Urothelium cell line (cell line): ENCODE measurements around the gene CFP.
A peak's percentile ranks its signal among the peaks of the same experiment; 100 is the strongest.
"Not testable (repeated sequence)": the region's sequence is repeated elsewhere in the genome, so short reads cannot be mapped to it uniquely, and the experiment has no call there.

ENCODE experiments used
- DNase-seq: peaks from one replicate; pipeline ENCODE4 v3.0.0; 2011; ENCODE audit warnings: low spot score, mixed read lengths
- FAIRE-seq: peaks from 2 replicates; lab custom pipeline; 2011; peaks lifted over from hg19 to GRCh38; lab: Jason Lieb, UNC

The CFP gene

GRCh38 chrX:47607091-47607490, 22.6 kb downstream of the CFP start:
- DNase-seq (no peak), FAIRE-seq (no peak)

- FAIRE-seq = no peak
These were observed 24.7 kb downstream of the CFP start for GRCh38 chrX:47605024-47605423.

GRCh38 chrX:47603125-47603524, 26.6 kb downstream of the CFP start:
- DNase-seq, FAIRE-seq: not testable (repeated sequence)

More at GRCh38 chrX:47605024-47605423, 24.7 kb downstream of the CFP start:
- no peak for DNase-seq

GRCh38 chrX:47597222-47597621, 32.5 kb downstream of the CFP start:
- no peak for FAIRE-seq
- DNase-seq = no peak

GRCh38 chrX:47596256-47596655, 33.5 kb downstream of the CFP start:
- no peak for FAIRE-seq

GRCh38 chrX:47595716-47596251, 33.9 kb downstream of the CFP start:
- no peak for DNase-seq
- FAIRE-seq = no peak

More at GRCh38 chrX:47596256-47596655, 33.5 kb downstream of the CFP start:
- DNase-seq = no peak

GRCh38 chrX:47593522-47593921, 36.2 kb downstream of the CFP start:
- FAIRE-seq (no peak), DNase-seq (no peak)

- DNase-seq = no peak
- no peak for FAIRE-seq
These were observed 38.7 kb downstream of the CFP start for GRCh38 chrX:47590984-47591383.

- DNase-seq (no peak), FAIRE-seq (no peak)
These were observed 41.6 kb downstream of the CFP start for GRCh38 chrX:47587906-47588735.

GRCh38 chrX:47587091-47587891, 42.4 kb downstream of the CFP start:
- DNase-seq = no peak
- no peak for FAIRE-seq

GRCh38 chrX:47586043-47586787, 43.5 kb downstream of the CFP start:
- FAIRE-seq (no peak), DNase-seq (no peak)

GRCh38 chrX:47585273-47585672, 44.5 kb downstream of the CFP start:
- FAIRE-seq (no peak), DNase-seq (no peak)

- FAIRE-seq (no peak), DNase-seq (no peak)
These were observed 45.0 kb downstream of the CFP start for GRCh38 chrX:47584714-47585113.

GRCh38 chrX:47583240-47583861, 46.4 kb downstream of the CFP start:
- FAIRE-seq = no peak
- DNase-seq = no peak

- DNase-seq = peak; percentile 93
- FAIRE-seq = peak; percentile 17
These were observed 47.7 kb downstream of the CFP start, which contains the start of gene TIMP1 for GRCh38 chrX:47581731-47582647. TIMP1 (plus strand) TSS chrX:47582436; CDS start chrX:47583416, 980 bp downstream.

- no peak for FAIRE-seq
- DNase-seq = no peak
These were observed 50.2 kb downstream of the CFP start for GRCh38 chrX:47579537-47579936.

- no peak for FAIRE-seq
- no peak for DNase-seq
These were observed 51.0 kb downstream of the CFP start for GRCh38 chrX:47578692-47579091.

GRCh38 chrX:47577901-47578300, 51.8 kb downstream of the CFP start:
- FAIRE-seq (no peak), DNase-seq (no peak)

- FAIRE-seq = no peak
- DNase-seq = no peak
These were observed 52.3 kb downstream of the CFP start for GRCh38 chrX:47577424-47577823.
